ENCODE measurements around the gene MAP9. TPM values are rescaled to one million over a fixed set of nuclear protein-coding genes. Genes with fewer than 3 reads are reported as not detected.

The MAP9 gene
- total RNA-seq, 1 donor from 2014 or later, result 16.2 TPM

DNA sequence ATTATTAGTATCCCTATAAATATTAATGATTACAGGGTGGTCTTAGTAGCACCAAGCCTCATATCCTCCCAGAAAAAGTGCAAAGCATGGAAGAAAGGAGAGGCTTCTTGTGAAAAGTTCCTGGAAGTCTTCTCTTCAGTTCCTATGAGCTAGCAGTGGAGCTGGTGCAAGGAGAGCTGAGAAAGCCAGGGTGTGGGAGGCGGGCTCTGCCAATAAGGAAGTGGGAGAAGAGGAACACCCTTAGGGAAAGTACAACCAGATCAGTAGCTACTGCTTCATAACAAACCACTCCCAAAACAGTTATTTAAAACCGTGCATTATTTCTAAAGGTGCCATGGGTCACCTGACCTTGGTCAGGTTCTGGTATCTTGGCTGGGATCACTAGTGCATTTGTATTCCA, 72.4 kb downstream of the MAP9 start:
- intact Hi-C loops (cut with DNase I), result no loop called here
- H3K27me3 ChIP-seq, result no peaks in the 10 kb centered on the region
- no peaks in the 10 kb centered on the region for H3K36me3 ChIP-seq
- ATAC-seq (peak; percentile 80), DNase-seq (no peak)
- H3K27ac ChIP-seq, result no peak overlapping the region
- TF ChIP-seq, protein P1, sequence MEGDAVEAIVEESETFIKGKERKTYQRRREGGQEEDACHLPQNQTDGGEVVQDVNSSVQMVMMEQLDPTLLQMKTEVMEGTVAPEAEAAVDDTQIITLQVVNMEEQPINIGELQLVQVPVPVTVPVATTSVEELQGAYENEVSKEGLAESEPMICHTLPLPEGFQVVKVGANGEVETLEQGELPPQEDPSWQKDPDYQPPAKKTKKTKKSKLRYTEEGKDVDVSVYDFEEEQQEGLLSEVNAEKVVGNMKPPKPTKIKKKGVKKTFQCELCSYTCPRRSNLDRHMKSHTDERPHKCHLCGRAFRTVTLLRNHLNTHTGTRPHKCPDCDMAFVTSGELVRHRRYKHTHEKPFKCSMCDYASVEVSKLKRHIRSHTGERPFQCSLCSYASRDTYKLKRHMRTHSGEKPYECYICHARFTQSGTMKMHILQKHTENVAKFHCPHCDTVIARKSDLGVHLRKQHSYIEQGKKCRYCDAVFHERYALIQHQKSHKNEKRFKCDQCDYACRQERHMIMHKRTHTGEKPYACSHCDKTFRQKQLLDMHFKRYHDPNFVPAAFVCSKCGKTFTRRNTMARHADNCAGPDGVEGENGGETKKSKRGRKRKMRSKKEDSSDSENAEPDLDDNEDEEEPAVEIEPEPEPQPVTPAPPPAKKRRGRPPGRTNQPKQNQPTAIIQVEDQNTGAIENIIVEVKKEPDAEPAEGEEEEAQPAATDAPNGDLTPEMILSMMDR (IDR thresholded peaks at IDR 0.05), result no peak
- no peaks in the 10 kb centered on the region for H3K9me3 ChIP-seq
- H3K4me1 ChIP-seq, result no peaks in the 10 kb centered on the region
- H3K4me3 ChIP-seq, result no peak overlapping the region

DNA sequence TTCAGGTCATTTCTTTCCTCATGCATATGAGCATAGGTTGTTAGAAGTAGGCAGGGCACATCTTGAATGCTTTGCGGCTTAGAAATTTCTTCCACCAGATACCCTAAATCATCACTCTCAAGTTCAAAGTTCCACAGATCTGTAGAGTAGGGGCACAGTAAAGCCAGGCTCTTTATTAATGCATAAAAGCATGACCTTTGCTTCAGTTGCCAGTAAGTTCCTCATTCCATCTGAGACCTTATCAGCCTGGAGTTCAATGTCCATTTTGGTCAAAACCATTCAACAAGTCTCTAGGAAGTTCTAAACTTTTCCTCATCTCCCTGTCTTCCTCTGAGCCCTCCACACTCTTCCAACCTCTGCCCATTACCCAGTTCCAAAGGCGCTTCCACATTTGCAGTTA, 77.7 kb downstream of the MAP9 start:
- Histone ChIP-seq H3K36me3 (no peaks in the 10 kb centered on the region), H3K27ac (no peak overlapping the region), H3K4me1 (no peaks in the 10 kb centered on the region), H3K27me3 (no peaks in the 10 kb centered on the region), H3K4me3 (no peak overlapping the region), H3K9me3 (no peaks in the 10 kb centered on the region)
- TF ChIP-seq, protein P1 (IDR thresholded peaks at IDR 0.05), result no peak
- no peak for DNase-seq
- ATAC-seq, result no peak
- intact Hi-C loops (cut with DNase I), result no loop called here

Other genes starting within 250 kb of the MAP9 start
- gene NPY2R, start 168.3 kb downstream of the MAP9 start, total RNA-seq, result not detected